Tibial nerve (tissue), 4 donors: ENCODE results near the gene ALK.

Experiments used
- CTCF ChIP-seq, 5 experiments: fragments of 200-600 bp in 3 of 5; fragments of 450-650 bp in 2 of 5; sonication (generic) in 3 of 5; IDR thresholded peaks; one replicate each; pipeline ENCODE4 v1.5.1; 2016 to 2019; ENCODE audit warnings: antibody characterized with exemption in 5 of 5, mild to moderate bottlenecking in 3 of 5, moderate library complexity in 2 of 5
- EP300 ChIP-seq, 2 donors: sonication (generic); formaldehyde crosslinking; IDR thresholded peaks; one replicate each; pipeline ENCODE4 v1.6.1; 2017; ENCODE audit warnings: antibody characterized with exemption in 2 of 2, mild to moderate bottlenecking in 1 of 2

GRCh38 chr2:29236074-29236473 lies 685.3 kb downstream of the ALK start:
- no peak for TF ChIP-seq CTCF (IDR thresholded peaks at IDR 0.05)
- no peak for TF ChIP-seq EP300 (IDR thresholded peaks at IDR 0.05)
